ENCODE results near the gene NKX1-2.

DNA sequence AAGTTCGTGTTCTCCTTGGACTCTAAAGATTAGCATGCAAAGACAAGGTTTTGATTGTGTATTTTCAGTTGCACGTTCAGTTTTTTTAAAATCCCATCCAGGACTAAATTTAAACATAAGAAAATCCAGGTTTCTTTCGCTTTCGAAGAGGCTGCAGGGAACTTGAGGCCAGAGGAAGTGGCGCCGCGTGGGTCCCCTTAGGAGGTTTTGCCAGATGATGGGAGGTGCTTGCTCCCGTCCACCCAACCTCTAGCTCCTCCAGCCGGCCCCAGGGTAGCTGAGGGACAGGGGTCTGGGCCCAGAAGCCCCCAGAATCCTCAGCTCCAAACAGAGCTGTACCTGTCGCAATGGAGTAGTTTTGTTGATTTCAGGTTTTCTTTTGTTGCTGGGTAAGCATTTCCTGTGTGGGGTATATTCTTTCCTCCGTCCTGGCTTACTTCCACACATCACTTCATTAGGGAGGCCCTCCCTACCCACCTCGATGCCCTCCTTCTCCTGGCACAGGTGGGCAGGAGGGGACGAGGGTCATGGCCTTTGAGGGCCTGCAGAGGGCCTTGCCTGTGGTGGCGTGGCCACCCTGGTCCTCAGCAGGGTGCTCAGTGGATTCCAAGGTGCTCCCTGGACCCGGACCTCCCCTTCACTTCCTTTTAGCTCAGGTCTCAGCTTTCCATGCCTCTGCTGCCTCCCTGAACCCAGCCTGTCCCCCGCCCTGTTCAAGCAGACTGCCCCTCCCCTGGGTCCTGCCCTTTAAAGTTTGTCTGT lies 44.4 kb upstream of the NKX1-2 start:
- TF ChIP-seq, protein P1, sequence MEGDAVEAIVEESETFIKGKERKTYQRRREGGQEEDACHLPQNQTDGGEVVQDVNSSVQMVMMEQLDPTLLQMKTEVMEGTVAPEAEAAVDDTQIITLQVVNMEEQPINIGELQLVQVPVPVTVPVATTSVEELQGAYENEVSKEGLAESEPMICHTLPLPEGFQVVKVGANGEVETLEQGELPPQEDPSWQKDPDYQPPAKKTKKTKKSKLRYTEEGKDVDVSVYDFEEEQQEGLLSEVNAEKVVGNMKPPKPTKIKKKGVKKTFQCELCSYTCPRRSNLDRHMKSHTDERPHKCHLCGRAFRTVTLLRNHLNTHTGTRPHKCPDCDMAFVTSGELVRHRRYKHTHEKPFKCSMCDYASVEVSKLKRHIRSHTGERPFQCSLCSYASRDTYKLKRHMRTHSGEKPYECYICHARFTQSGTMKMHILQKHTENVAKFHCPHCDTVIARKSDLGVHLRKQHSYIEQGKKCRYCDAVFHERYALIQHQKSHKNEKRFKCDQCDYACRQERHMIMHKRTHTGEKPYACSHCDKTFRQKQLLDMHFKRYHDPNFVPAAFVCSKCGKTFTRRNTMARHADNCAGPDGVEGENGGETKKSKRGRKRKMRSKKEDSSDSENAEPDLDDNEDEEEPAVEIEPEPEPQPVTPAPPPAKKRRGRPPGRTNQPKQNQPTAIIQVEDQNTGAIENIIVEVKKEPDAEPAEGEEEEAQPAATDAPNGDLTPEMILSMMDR (IDR thresholded peaks at IDR 0.05): no peak
- TF ChIP-seq ZFX (IDR thresholded peaks at IDR 0.05; ENCODE audit: borderline replicate concordance): no peak
